GM19193 (cell line): ENCODE data around the gene AKAP7.

Source experiments
- POLR2A ChIP-seq: IDR thresholded peaks from 4 replicates; pipeline ENCODE4 v1.6.1; 2011; ENCODE audit not compliant: insufficient read depth, insufficient read length; ENCODE audit errors: extremely low read depth

AKAP7 gene

DNA sequence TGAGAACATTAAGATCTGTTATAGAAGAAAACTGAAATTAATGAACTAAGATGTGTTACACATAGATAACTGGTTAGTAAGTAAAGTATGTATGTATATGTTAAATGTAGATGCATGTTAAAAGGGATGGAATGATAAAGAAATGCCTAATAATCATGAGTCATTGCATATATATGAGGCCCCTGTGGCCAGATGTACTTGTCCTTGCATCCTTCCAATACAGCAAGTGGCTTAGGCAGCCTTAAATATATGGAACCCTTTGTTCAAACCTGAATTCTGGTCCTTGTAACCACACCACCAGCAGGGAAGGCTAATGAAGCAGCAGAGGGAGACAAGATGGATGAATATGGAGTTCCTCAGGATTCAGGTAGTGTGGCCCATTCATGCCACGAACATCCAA, 9.8 kb upstream of the AKAP7 start:
- no peak for TF ChIP-seq POLR2A

DNA sequence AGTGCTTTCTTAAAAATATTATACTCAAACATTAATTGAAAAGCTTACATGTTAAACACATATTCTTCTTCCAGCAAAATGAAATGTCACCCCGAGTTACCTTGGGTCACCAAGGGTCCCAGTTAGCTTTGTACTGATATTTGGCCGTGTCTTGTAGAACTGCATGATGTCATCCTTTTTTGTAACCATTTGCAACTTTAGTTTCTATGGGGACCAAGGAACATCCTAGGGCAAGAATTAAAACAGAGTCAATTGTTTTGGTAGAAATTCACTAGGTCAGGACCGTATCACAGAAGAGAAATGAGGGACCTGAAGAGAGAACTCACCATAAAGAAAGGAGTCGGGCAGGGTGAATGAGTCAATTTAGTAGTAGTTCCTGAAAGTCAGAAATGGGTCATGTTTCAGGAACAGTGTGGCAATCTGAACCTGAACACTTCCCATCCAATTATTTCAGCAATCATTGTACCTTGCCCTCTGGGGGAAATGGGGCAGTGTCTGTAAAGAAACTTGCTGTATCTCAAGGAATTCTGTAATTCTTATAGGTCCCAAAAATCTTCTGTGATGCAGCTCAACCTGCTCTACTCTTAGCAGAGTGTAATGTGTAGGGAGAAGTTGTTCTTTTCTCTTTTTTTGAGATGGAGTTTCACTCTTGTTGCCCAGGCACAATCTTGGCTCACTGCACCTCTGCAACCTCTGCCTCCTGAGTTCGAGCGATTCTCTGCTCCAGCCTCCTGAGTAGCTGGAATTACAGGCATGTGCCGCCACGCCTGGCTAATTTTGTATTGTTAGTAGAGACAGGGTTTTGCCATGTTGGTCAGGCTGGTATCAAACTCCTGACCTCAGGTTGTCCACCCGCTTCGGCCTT, 5.3 kb upstream of the AKAP7 start:
- no peak for TF ChIP-seq POLR2A

- no peak for TF ChIP-seq POLR2A
These were observed 4.7 kb upstream of the AKAP7 start for GRCh38 chr6:131130554-131130940.

DNA sequence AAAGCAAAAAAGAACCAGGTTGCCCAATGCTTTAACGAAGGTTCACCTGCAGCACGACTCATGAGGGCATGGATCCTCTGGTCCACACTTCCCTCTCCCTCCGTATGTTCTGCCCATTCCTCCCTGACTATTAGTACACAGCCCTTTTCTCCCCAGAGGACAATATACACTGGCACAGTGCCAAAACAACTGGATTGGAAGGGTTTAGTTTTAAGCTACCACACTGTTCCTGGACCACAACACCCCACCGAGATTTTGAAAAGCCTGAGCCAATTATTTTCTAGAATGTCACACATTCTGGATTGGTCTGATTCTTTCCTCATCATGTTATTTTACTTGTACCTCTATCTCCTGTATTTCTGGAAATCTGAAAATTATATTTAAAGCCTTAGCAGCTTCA, 2.9 kb upstream of the AKAP7 start:
- no peak for TF ChIP-seq POLR2A

- no peak for TF ChIP-seq POLR2A
These were observed 867 bp upstream of the AKAP7 start for GRCh38 chr6:131134220-131134979.

GRCh38 chr6:131134980-131135243, 355 bp upstream of the AKAP7 start:
- no peak for TF ChIP-seq POLR2A

GRCh38 chr6:131136021-131136786, 937 bp downstream of the AKAP7 start:
- TF ChIP-seq POLR2A: no peak

DNA sequence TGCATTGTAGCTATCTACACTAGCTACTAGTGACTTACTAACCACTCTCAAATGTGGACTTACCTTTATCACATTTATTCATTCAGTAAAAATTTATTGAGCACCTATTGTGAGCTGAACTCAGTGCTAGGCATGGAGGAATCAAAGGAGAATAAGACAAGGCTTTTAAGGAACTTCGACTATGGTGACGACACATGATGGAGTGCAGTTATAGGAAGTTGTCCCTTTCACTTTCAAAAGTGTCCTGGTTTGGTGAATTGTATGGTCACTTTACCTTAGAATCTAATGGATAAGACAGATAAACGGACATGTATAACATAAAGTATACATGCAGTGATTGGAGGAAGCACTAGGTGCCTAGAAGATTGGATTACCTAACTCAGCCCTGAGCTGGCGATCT, 4.3 kb downstream of the AKAP7 start:
- TF ChIP-seq POLR2A: no peak

- TF ChIP-seq POLR2A: no peak
These were observed 8.1 kb downstream of the AKAP7 start for GRCh38 chr6:131143319-131143718.

GRCh38 chr6:131146865-131147264, 11.6 kb downstream of the AKAP7 start:
- TF ChIP-seq POLR2A: no peak

DNA sequence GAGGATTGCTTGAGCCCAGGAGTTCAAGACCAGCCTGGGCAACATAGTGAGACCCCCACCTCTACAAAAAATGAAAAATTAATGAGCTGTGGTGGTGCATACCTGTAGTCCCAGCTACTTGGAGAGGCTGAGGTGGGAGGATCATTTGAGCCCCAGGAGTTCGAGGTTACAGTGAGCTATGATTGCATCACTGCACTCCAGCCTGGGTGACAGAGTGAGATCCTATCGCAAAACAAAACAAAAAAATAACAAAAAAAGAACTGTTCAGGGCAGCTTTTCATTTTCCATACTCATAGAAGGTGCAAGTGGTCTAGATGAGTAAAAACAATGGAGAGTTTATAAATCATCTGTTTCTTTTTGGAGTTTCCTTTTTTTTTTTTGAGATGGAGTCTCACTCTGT, 21.1 kb downstream of the AKAP7 start:
- TF ChIP-seq POLR2A: no peak

DNA sequence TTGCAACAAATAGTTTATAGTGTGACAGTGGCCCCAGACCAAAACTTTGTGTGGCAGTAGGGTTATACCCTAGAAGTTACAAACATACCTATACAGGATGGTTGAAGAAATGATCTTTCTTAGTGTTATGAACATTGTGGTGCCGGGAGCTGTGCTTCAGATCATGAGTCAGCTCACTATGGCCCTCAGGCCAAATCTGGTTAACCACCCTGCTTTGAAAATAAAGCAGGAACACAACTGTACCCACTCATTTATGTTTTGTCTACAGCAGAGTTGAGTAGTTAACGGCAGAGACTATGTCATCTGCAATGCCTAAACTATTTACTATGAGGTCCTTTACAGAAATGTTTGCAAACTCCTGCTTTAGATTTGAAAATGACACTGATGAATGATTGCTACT, 24.3 kb downstream of the AKAP7 start:
- no peak for TF ChIP-seq POLR2A

DNA sequence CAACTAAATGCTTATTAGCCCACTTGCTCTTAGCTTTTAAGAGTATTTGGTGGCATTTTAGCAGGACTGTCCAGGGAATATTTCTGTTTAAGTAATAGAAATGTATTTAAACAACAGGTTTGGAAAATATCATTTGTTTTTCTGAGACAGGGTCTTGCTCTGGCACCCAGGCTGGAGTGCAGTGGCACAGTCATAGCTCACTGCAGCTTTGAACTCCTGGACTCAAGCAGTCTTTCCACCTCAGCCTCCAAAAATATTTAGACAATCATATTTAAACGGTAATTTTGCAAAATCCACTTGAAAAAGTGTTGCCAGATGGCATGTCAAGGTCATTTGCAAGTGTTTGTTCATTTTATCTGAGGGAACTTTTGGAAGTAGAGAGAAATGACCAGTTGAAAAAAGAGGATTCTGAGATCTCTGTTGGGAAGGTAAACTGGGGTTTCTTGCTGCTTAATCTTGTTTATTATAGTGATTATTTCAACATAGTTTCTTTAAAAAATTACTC, 25.0 kb downstream of the AKAP7 start:
- no peak for TF ChIP-seq POLR2A

GRCh38 chr6:131161987-131162386, 26.7 kb downstream of the AKAP7 start:
- no peak for TF ChIP-seq POLR2A

GRCh38 chr6:131163886-131164285, 28.6 kb downstream of the AKAP7 start:
- no peak for TF ChIP-seq POLR2A
